ENCODE results near the gene EIF4B. TPM values are rescaled to one million over a fixed set of nuclear protein-coding genes. Genes with fewer than 3 reads are reported as not detected.
A peak's percentile ranks its signal among the peaks of the same experiment; 100 is the strongest.

EIF4B gene
- total RNA-seq, 1 donor from 2014 or later: 336 TPM

- no peak for TF ChIP-seq CTCF (IDR thresholded peaks at IDR 0.05)
- Mint-ChIP-seq H3K36me3 (ENCODE audit: low read depth) (peaks cover 29% of the 10 kb centered on the region), H3K27me3 (ENCODE audit: low read depth) (no peaks in the 10 kb centered on the region), H3K9me3 (ENCODE audit: low read depth) (no peaks in the 10 kb centered on the region), H3K27ac (ENCODE audit: unreplicated experiment) (peak overlapping the region; percentile 97), H3K4me1 (ENCODE audit: low read depth) (peaks cover 75% of the 10 kb centered on the region), H3K4me3 (ENCODE audit: unreplicated experiment) (no peak overlapping the region)
- DNase-seq (ENCODE audit: low spot score): peak; percentile 66
Measured at GRCh38 chr12:53062011-53062961, 56.0 kb downstream of the EIF4B start.

GRCh38 chr12:53062977-53063707 lies 56.9 kb downstream of the EIF4B start:
- DNase-seq (ENCODE audit: low spot score): peak; percentile 68
- no peak overlapping the region for H3K4me3 Mint-ChIP-seq (ENCODE audit: unreplicated experiment)
- H3K27ac Mint-ChIP-seq (ENCODE audit: unreplicated experiment): peak overlapping the region; percentile 97
- H3K9me3 Mint-ChIP-seq (ENCODE audit: low read depth): no peaks in the 10 kb centered on the region
- peaks cover 70% of the 10 kb centered on the region for H3K4me1 Mint-ChIP-seq (ENCODE audit: low read depth)
- TF ChIP-seq CTCF (IDR thresholded peaks at IDR 0.05): no peak
- peaks cover 24% of the 10 kb centered on the region for H3K36me3 Mint-ChIP-seq (ENCODE audit: low read depth)
- no peaks in the 10 kb centered on the region for H3K27me3 Mint-ChIP-seq (ENCODE audit: low read depth)

- DNase-seq (ENCODE audit: low spot score): peak; percentile 56
- Mint-ChIP-seq H3K4me1 (ENCODE audit: low read depth) (peaks cover 76% of the 10 kb centered on the region), H3K27ac (ENCODE audit: unreplicated experiment) (peak overlapping the region; percentile 97), H3K9me3 (ENCODE audit: low read depth) (no peaks in the 10 kb centered on the region), H3K27me3 (ENCODE audit: low read depth) (no peaks in the 10 kb centered on the region), H3K4me3 (ENCODE audit: unreplicated experiment) (peak overlapping the region; percentile 28), H3K36me3 (ENCODE audit: low read depth) (peaks cover 24% of the 10 kb centered on the region)
- TF ChIP-seq CTCF (IDR thresholded peaks at IDR 0.05): peak; percentile 25
Measured at GRCh38 chr12:53063708-53064612, 57.7 kb downstream of the EIF4B start.

- TF ChIP-seq CTCF (IDR thresholded peaks at IDR 0.05): no peak
- H3K27ac Mint-ChIP-seq (ENCODE audit: unreplicated experiment): peak overlapping the region; percentile 97
- H3K36me3 Mint-ChIP-seq (ENCODE audit: low read depth): peaks cover 25% of the 10 kb centered on the region
- H3K9me3 Mint-ChIP-seq (ENCODE audit: low read depth): no peaks in the 10 kb centered on the region
- peak; percentile 58 for DNase-seq (ENCODE audit: low spot score)
- peaks cover 80% of the 10 kb centered on the region for H3K4me1 Mint-ChIP-seq (ENCODE audit: low read depth)
- H3K4me3 Mint-ChIP-seq (ENCODE audit: unreplicated experiment): peak overlapping the region; percentile 31
- H3K27me3 Mint-ChIP-seq (ENCODE audit: low read depth): no peaks in the 10 kb centered on the region
Measured at GRCh38 chr12:53064613-53065436, 58.6 kb downstream of the EIF4B start.
